ENCODE data around the gene PPM1D.

The PPM1D gene

GRCh38 chr17:60594734-60595133, 5.3 kb upstream of the PPM1D start:
- Histone ChIP-seq H3K9me2 (replicated peaks; ENCODE audit: low read depth, low read length) (no peaks in the 10 kb centered on the region), H2AFZ (ENCODE audit: low read length) (no peak overlapping the region), H3K9me3 (ENCODE audit: insufficient read depth, low read depth, low read length) (no peaks in the 10 kb centered on the region), H3K79me2 (ENCODE audit: insufficient read depth, low read length) (no peaks in the 10 kb centered on the region), H4K20me1 (ENCODE audit: insufficient read depth, low read length, poor library complexity, severe bottlenecking) (no peaks in the 10 kb centered on the region), H3F3A (ENCODE audit: low read depth) (no peaks in the 10 kb centered on the region; the same call in 1 of the 2 replicates), H3K4me1 (ENCODE audit: insufficient read depth, low read length, poor library complexity, severe bottlenecking) (peaks cover 15% of the 10 kb centered on the region), H3K4me3 (ENCODE audit: low read length, poor library complexity, severe bottlenecking) (no peak overlapping the region), H3K9ac (ENCODE audit: low read depth, low read length, poor library complexity, severe bottlenecking) (no peak overlapping the region), H3K4me2 (ENCODE audit: low read depth, low read length, poor library complexity, severe bottlenecking) (no peak overlapping the region), H3K27me3 (ENCODE audit: insufficient read depth, low read length, poor library complexity, severe bottlenecking) (no peaks in the 10 kb centered on the region), H3K36me3 (ENCODE audit: insufficient read depth, low read length) (no peaks in the 10 kb centered on the region)
- TF ChIP-seq EZH2phosphoT487 (IDR thresholded peaks at IDR 0.05; ENCODE audit: borderline replicate concordance) (no peak), CTCF (conservative IDR thresholded peaks at IDR 0.05; ENCODE audit: low read length) (no peak)

GRCh38 chr17:60597297-60597696, 2.7 kb upstream of the PPM1D start:
- peaks cover 22% of the 10 kb centered on the region for H3K79me2 ChIP-seq (ENCODE audit: insufficient read depth, low read length)
- H3K4me2 ChIP-seq (ENCODE audit: low read depth, low read length, poor library complexity, severe bottlenecking) = no peak overlapping the region
- H3K4me3 ChIP-seq (ENCODE audit: low read length, poor library complexity, severe bottlenecking) = no peak overlapping the region
- H3K27me3 ChIP-seq (ENCODE audit: insufficient read depth, low read length, poor library complexity, severe bottlenecking) = peaks cover 8% of the 10 kb centered on the region
- peaks cover 21% of the 10 kb centered on the region for H3K4me1 ChIP-seq (ENCODE audit: insufficient read depth, low read length, poor library complexity, severe bottlenecking)
- no peaks in the 10 kb centered on the region for H3K36me3 ChIP-seq (ENCODE audit: insufficient read depth, low read length)
- H2AFZ ChIP-seq (ENCODE audit: low read length) = no peak overlapping the region
- TF ChIP-seq CTCF (conservative IDR thresholded peaks at IDR 0.05; ENCODE audit: low read length) = no peak
- no peak for TF ChIP-seq EZH2phosphoT487 (IDR thresholded peaks at IDR 0.05; ENCODE audit: borderline replicate concordance)
- no peaks in the 10 kb centered on the region; the same call in 1 of the 2 replicates for H3F3A ChIP-seq (ENCODE audit: low read depth)
- H3K9me3 ChIP-seq (ENCODE audit: insufficient read depth, low read depth, low read length) = no peaks in the 10 kb centered on the region
- no peak overlapping the region for H3K9ac ChIP-seq (ENCODE audit: low read depth, low read length, poor library complexity, severe bottlenecking)
- no peaks in the 10 kb centered on the region for H3K9me2 ChIP-seq (replicated peaks; ENCODE audit: low read depth, low read length)
- H4K20me1 ChIP-seq (ENCODE audit: insufficient read depth, low read length, poor library complexity, severe bottlenecking) = peaks cover 19% of the 10 kb centered on the region

- H3K9me3 ChIP-seq (ENCODE audit: insufficient read depth, low read depth, low read length) = no peaks in the 10 kb centered on the region
- no peaks in the 10 kb centered on the region; the same call in 1 of the 2 replicates for H3F3A ChIP-seq (ENCODE audit: low read depth)
- H3K4me2 ChIP-seq (ENCODE audit: low read depth, low read length, poor library complexity, severe bottlenecking) = peak overlapping the region; percentile 87
- H4K20me1 ChIP-seq (ENCODE audit: insufficient read depth, low read length, poor library complexity, severe bottlenecking) = peaks cover 27% of the 10 kb centered on the region
- peak overlapping the region; percentile 48; the same call in 1 of the 2 replicates for H2AFZ ChIP-seq (ENCODE audit: low read length)
- peak overlapping the region; percentile 95 for H3K9ac ChIP-seq (ENCODE audit: low read depth, low read length, poor library complexity, severe bottlenecking)
- H3K4me3 ChIP-seq (ENCODE audit: low read length, poor library complexity, severe bottlenecking) = no peak overlapping the region
- peaks cover 28% of the 10 kb centered on the region for H3K4me1 ChIP-seq (ENCODE audit: insufficient read depth, low read length, poor library complexity, severe bottlenecking)
- peaks cover 31% of the 10 kb centered on the region for H3K79me2 ChIP-seq (ENCODE audit: insufficient read depth, low read length)
- H3K36me3 ChIP-seq (ENCODE audit: insufficient read depth, low read length) = no peaks in the 10 kb centered on the region
- TF ChIP-seq CTCF (conservative IDR thresholded peaks at IDR 0.05; ENCODE audit: low read length) = no peak
- no peak for TF ChIP-seq EZH2phosphoT487 (IDR thresholded peaks at IDR 0.05; ENCODE audit: borderline replicate concordance)
- H3K9me2 ChIP-seq (replicated peaks; ENCODE audit: low read depth, low read length) = no peaks in the 10 kb centered on the region
- H3K27me3 ChIP-seq (ENCODE audit: insufficient read depth, low read length, poor library complexity, severe bottlenecking) = peaks cover 8% of the 10 kb centered on the region
Measured at GRCh38 chr17:60598001-60598736, 1.8 kb upstream of the PPM1D start.

Measured in Loucy (cell line).